Chondrocyte (in vitro differentiated cells): ENCODE results near the gene MRPL30. TPM values are rescaled to one million over a fixed set of nuclear protein-coding genes. Genes with fewer than 3 reads are reported as not detected.

Source experiments
- DNase-seq: peaks from one replicate; pipeline ENCODE4 v3.0.0; 2021; ENCODE audit warnings: mixed read lengths, low spot score
- H3K27ac Mint-ChIP-seq: one replicate; pipeline ENCODE4 v1.8.0; 2021; ENCODE audit warnings: mild to moderate bottlenecking, moderate library complexity, mixed read lengths; ENCODE audit not compliant: unreplicated experiment
- H3K27me3 Mint-ChIP-seq: 2 replicates; pipeline ENCODE4 v1.8.0; 2021; ENCODE audit warnings: low read depth, mixed read lengths
- H3K36me3 Mint-ChIP-seq: 2 replicates; pipeline ENCODE4 v1.8.0; 2021; ENCODE audit warnings: low read depth, mixed read lengths
- H3K4me1 Mint-ChIP-seq: 2 replicates; pipeline ENCODE4 v1.8.0; 2021; ENCODE audit warnings: low read depth, mild to moderate bottlenecking, mixed read lengths
- H3K4me3 Mint-ChIP-seq: one replicate; pipeline ENCODE4 v1.8.0; 2021; ENCODE audit warnings: mild to moderate bottlenecking, moderate library complexity, mixed read lengths; ENCODE audit not compliant: unreplicated experiment
- H3K9me3 Mint-ChIP-seq: 2 replicates; pipeline ENCODE4 v1.8.0; 2021; ENCODE audit warnings: low read depth, mixed read lengths
- CTCF ChIP-seq: fragments of 200-600 bp; sonication (generic); IDR thresholded peaks from 2 replicates; pipeline ENCODE4 v1.5.0; 2021; ENCODE audit warnings: antibody characterized with exemption, mild to moderate bottlenecking, moderate library complexity
- total RNA-seq: library from RNA; stranded (reverse); gene quantifications from 3 replicates; pipeline ENCODE4 v1.2.1, GENCODE V29; 2021

Gene MRPL30
- total RNA-seq, 1 donor from 2014 or later: 21.5 TPM

- TF ChIP-seq CTCF: no peak
- Mint-ChIP-seq H3K4me3 (peak within 1 kb of the TSS; percentile 95), H3K36me3 (no peaks in the 10 kb centered on the region), H3K27ac (peak within 1 kb of the TSS; percentile 75), H3K9me3 (no peaks in the 10 kb centered on the region), H3K27me3 (peaks cover 2% of the 10 kb centered on the region), H3K4me1 (peaks cover 11% of the 10 kb centered on the region)
- DNase-seq: peak; percentile 95
Observed at GRCh38 chr2:99141110-99142108, 39.6 kb upstream of the MRPL30 start, which contains the start of gene C2orf15. Gene C2orf15, plus strand, starts transcription at chr2:99141707. Its CDS starts 8,852 bp downstream, at chr2:99150559.

- H3K27me3 Mint-ChIP-seq: no peaks in the 10 kb centered on the region
- no peak overlapping the region for H3K27ac Mint-ChIP-seq
- H3K4me3 Mint-ChIP-seq: no peak overlapping the region
- no peaks in the 10 kb centered on the region for H3K36me3 Mint-ChIP-seq
- no peaks in the 10 kb centered on the region for H3K9me3 Mint-ChIP-seq
- DNase-seq: no peak
- TF ChIP-seq CTCF: no peak
- H3K4me1 Mint-ChIP-seq: peaks cover 16% of the 10 kb centered on the region
Observed at GRCh38 chr2:99150706-99151105, 30.3 kb upstream of the MRPL30 start.

- no peaks in the 10 kb centered on the region for H3K9me3 Mint-ChIP-seq
- no peak for TF ChIP-seq CTCF
- no peaks in the 10 kb centered on the region for H3K27me3 Mint-ChIP-seq
- peaks cover 3% of the 10 kb centered on the region for H3K36me3 Mint-ChIP-seq
- no peak overlapping the region for H3K4me3 Mint-ChIP-seq
- H3K27ac Mint-ChIP-seq: no peak overlapping the region
- peaks cover 23% of the 10 kb centered on the region for H3K4me1 Mint-ChIP-seq
- DNase-seq: no peak
Observed at GRCh38 chr2:99152199-99152895, 28.6 kb upstream of the MRPL30 start.

GRCh38 chr2:99153921-99154604 lies 26.9 kb upstream of the MRPL30 start:
- Mint-ChIP-seq H3K9me3 (no peaks in the 10 kb centered on the region), H3K4me1 (peaks cover 23% of the 10 kb centered on the region), H3K4me3 (peak overlapping the region; percentile 93), H3K27me3 (no peaks in the 10 kb centered on the region), H3K27ac (peak overlapping the region; percentile 85), H3K36me3 (peaks cover 3% of the 10 kb centered on the region)
- no peak for TF ChIP-seq CTCF
- no peak for DNase-seq
